ENCODE data around the gene PHETA2. TPM values are rescaled to one million over a fixed set of nuclear protein-coding genes. Genes with fewer than 3 reads are reported as not detected.

Gene PHETA2
- total and polyA plus RNA-seq, 2 of the 8 experiments (the other 6 are each of a cell fraction or from before 2014, with no cell fraction given), result 7.4 to 7.6 TPM

- Histone ChIP-seq H3K14ac (ENCODE audit: insufficient read length) (no peak overlapping the region), H3K79me2 (ENCODE audit: control insufficient read depth in 1 of 2, insufficient read depth in 2 of 2, low read length in 2 of 2) (no peaks in the 10 kb centered on the region), H3K36me3 (ENCODE audit: control insufficient read depth in 2 of 4, insufficient read depth in 4 of 4, low read length in 3 of 4) (no peaks in the 10 kb centered on the region; a peak in 2 of 8 replicates), H4K20me1 (replicated peaks in 1 of 2; ENCODE audit: control insufficient read depth in 1 of 2, insufficient read depth in 2 of 2, low read length in 2 of 2) (no peaks in the 10 kb centered on the region), H3K23me2 (ENCODE audit: low read depth, low read length) (peaks cover 8% of the 10 kb centered on the region; the same call in 1 of the 2 replicates), H4K5ac (ENCODE audit: insufficient read length, low read depth, low read length) (no peak overlapping the region), H2BK12ac (ENCODE audit: low read depth, low read length) (no peak overlapping the region), H2AFZ (ENCODE audit: low read length) (no peak overlapping the region), H3K9ac (replicated peaks in 1 of 4; ENCODE audit: extremely low read depth in 1 of 4, low read depth in 3 of 4, low read length in 3 of 4) (no peak overlapping the region), H2BK15ac (ENCODE audit: low read length) (no peak overlapping the region), H3K9me3 (ENCODE audit: insufficient read depth in 2 of 2, low read depth in 1 of 2, low read length in 1 of 2) (no peaks in the 10 kb centered on the region), H3K4ac (replicated peaks; ENCODE audit: insufficient read length, low read depth, low read length) (no peak overlapping the region), H4K91ac (replicated peaks; ENCODE audit: insufficient read length, low read length) (no peak overlapping the region), H3K4me3 (ENCODE audit: extremely low read depth in 1 of 4, insufficient read depth in 2 of 4, low read depth in 3 of 4, low read length in 4 of 4) (no peak overlapping the region), H3K27me3 (replicated peaks in 1 of 4; ENCODE audit: control insufficient read depth in 3 of 4, extremely low read depth in 1 of 4, insufficient read depth in 3 of 4, low read length in 3 of 4) (peaks cover 0 to 1% (median under 1%) of the 10 kb centered on the region in 4 experiments; a peak in 2 of 7 replicates), H3K4me2 (ENCODE audit: insufficient read depth in 1 of 2, low read depth in 2 of 2, low read length in 2 of 2) (no peak overlapping the region), H2BK120ac (replicated peaks; ENCODE audit: low read depth, low read length) (no peak overlapping the region), H3K4me1 (replicated peaks in 1 of 4; ENCODE audit: control insufficient read depth in 3 of 4, insufficient read depth in 4 of 4, low read length in 3 of 4) (peaks cover 0 to 29% (median 14%) of the 10 kb centered on the region in 4 experiments; a peak in 6 of 7 replicates), H3K56ac (replicated peaks; ENCODE audit: insufficient read length, low read depth, low read length) (no peak overlapping the region), H3K79me1 (ENCODE audit: low read depth, low read length) (no peaks in the 10 kb centered on the region), H4K8ac (ENCODE audit: extremely low read depth, insufficient read depth, low read length) (no peak overlapping the region; the same call in 1 of the 2 replicates), H2AK5ac (ENCODE audit: low read depth, low read length) (no peak overlapping the region), H2BK5ac (ENCODE audit: low read depth, low read length) (no peak overlapping the region), H3K23ac (ENCODE audit: insufficient read length) (no peak overlapping the region), H2BK20ac (ENCODE audit: low read length) (no peak overlapping the region), H3K27ac (ENCODE audit: low read depth, low read length) (no peak overlapping the region), H3K18ac (ENCODE audit: extremely low read depth, low read length) (no peak overlapping the region)
- POLR2A ChIA-PET (ENCODE audit: partially characterized antibody), result interaction anchor here (1.8 kb wide), 1 partner anchor 10 kb away, joined by 5 read pairs; no protein-coding TSS in a partner anchor
- FAIRE-seq (no peak), DNase-seq (ENCODE audit: low read depth in 1 of 2, low spot score in 2 of 2) (no peak)
- CTCF ChIA-PET (ENCODE audit: partially characterized antibody), result interaction anchor here (0.6 kb wide), 1 partner anchor 108 kb away, joined by 3 read pairs; no protein-coding TSS in a partner anchor
- 94% methylated on average over 4 of the region's 4 CpGs; no CpG with 5 or more reads in 1 of the 2 experiments for WGBS, 2 experiments (ENCODE audit: extremely low coverage in 1 of 2, insufficient coverage in 1 of 2, insufficient read length in 1 of 2, insufficient replicate concordance in 2 of 2, low coverage in 1 of 2, low lambda C conversion rate in 2 of 2, missing lambda C conversion rate in 1 of 2)
- no peak for TF ChIP-seq EZH2 (IDR thresholded peaks at IDR 0.05; ENCODE audit: low read depth, low read length, severe bottlenecking)
- no peak for TF ChIP-seq CHD2 (IDR thresholded peaks at IDR 0.05; ENCODE audit: low read length)
- no peak for TF ChIP-seq BCL11A (IDR thresholded peaks at IDR 0.05; ENCODE audit: low read depth in 2 of 2, low read length in 2 of 2)
- no peak for TF ChIP-seq TEAD4 (IDR thresholded peaks at IDR 0.05; ENCODE audit: low read depth, low read length)
- TF ChIP-seq SRF (IDR thresholded peaks at IDR 0.05; ENCODE audit: low read depth, low read length), result no peak
- no peak for TF ChIP-seq FOSL1 (IDR thresholded peaks at IDR 0.05; ENCODE audit: insufficient read depth, low read depth, low read length)
- TF ChIP-seq CTBP2 (IDR thresholded peaks at IDR 0.05; ENCODE audit: borderline replicate concordance, insufficient read depth, insufficient read length, low read length), result no peak
- no peak for TF ChIP-seq KDM4A (IDR thresholded peaks at IDR 0.05; ENCODE audit: low read depth, low read length, severe bottlenecking)
Observed at GRCh38 chr22:42068291-42068690, 5.8 kb upstream of the PHETA2 start.

All from H1 (cell line).